Adipocyte (in vitro differentiated cells): Measurements from ENCODE around the gene HIGD1A.

Source experiments
- DNase-seq: peaks from one replicate; pipeline ENCODE4 v3.0.0-alpha.2; 2015; ENCODE audit warnings: low read depth
- H3K27me3 ChIP-seq: replicated peaks from 2 replicates; pipeline ENCODE4 v1.7.0; 2013; ENCODE audit warnings: mild to moderate bottlenecking, low read length, moderate library complexity; ENCODE audit not compliant: control insufficient read depth, insufficient read depth
- H3K36me3 ChIP-seq: 2 replicates; pipeline ENCODE4 v1.7.0; 2013; ENCODE audit warnings: low read length, mild to moderate bottlenecking, moderate library complexity; ENCODE audit not compliant: control insufficient read depth, insufficient read depth, severe bottlenecking
- H3K4me1 ChIP-seq: 2 replicates; pipeline ENCODE4 v1.7.0; 2013; ENCODE audit warnings: mild to moderate bottlenecking, low read length, moderate library complexity; ENCODE audit not compliant: control insufficient read depth, insufficient read depth
- H3K4me3 ChIP-seq: 2 replicates; pipeline ENCODE4 v1.7.0; 2013; ENCODE audit warnings: mild to moderate bottlenecking, low read length, moderate library complexity
- H3K9ac ChIP-seq: 2 replicates; pipeline ENCODE4 v1.7.0; 2013; ENCODE audit warnings: mild to moderate bottlenecking, low read length, moderate library complexity
- H3K9me3 ChIP-seq: 2 replicates; pipeline ENCODE4 v1.7.0; 2013; ENCODE audit warnings: mild to moderate bottlenecking, low read length, moderate library complexity; ENCODE audit not compliant: control insufficient read depth

The HIGD1A gene

DNA sequence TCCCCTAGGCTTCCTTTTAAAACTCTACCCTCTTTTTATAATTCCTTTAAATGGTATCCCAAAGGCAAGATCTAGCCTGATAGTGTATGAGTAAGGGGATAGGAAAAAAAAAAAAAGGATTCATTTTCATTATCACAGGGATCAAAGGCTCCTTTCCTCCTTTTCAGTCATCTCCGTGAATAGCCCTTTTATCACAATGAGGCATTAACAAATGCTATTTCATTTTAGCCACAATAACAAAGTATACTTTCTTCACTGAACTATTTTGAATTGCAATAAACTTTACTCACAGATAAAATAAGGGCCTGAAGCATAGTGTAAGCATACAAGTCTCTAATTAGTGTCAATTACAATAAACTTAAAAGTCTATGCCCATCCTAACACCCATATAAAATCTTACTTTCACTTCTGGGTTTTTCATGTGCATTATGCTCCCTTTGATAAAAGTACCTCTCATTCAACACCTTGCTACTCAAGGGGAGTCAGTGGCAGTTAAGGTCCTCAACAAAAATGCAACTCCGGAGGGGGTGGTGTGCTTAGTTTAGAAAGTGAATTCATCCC is 8.6 kb downstream of the HIGD1A start:
- Histone ChIP-seq H3K9me3 (no peaks in the 10 kb centered on the region), H3K4me1 (peaks cover 7% of the 10 kb centered on the region), H3K9ac (no peak overlapping the region), H3K27me3 (no peaks in the 10 kb centered on the region), H3K4me3 (no peak overlapping the region), H3K36me3 (peaks cover 37% of the 10 kb centered on the region)
- no peak for DNase-seq

DNA sequence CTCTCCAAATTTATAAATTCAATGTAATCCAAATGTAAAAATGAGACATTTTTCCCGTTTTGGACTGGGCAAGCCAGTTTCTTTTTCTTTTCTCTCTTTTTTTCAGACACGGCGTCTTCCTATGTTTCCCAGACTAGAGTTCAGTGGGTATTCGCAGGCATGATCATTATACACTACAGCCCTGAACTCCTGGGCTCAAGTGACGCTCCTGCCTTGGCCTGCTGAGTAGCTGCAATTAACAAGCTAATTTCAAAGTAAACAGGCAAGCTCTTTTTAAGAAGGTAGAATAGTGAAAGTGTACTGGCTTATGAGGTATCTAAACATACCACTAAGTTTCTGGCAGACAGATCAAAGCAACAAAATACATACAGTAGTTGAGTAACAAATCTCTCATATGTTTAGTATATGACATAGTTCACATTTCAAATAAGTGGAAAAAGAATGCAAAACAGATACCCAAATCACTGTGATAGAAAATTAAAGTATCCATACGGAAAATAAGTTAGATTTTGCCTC is 13.5 kb downstream of the HIGD1A start:
- no peak overlapping the region for H3K9ac ChIP-seq
- H3K4me1 ChIP-seq, result peaks cover 7% of the 10 kb centered on the region
- peaks cover 65% of the 10 kb centered on the region for H3K36me3 ChIP-seq
- no peaks in the 10 kb centered on the region for H3K9me3 ChIP-seq
- DNase-seq, result peak; percentile 13
- H3K27me3 ChIP-seq, result no peaks in the 10 kb centered on the region
- no peak overlapping the region for H3K4me3 ChIP-seq

DNA sequence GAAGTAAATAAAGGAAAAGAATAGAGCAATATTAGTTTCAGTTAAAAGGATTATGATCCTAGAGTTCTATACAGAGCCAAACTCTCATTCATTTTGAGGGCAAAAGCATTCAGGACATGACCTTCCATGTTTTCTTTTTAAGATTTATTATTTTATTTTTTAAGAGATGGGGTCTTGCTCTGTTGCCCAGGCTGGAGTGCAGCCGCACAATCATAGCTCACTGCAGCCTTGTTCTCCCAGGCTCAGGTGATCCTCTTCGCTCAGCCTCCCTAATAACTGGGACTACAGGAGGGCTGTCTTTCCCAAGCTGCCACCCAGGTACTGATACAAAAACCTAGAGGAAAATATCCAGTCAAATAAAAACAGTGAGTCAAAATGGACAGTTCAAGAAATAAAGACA is 17.7 kb downstream of the HIGD1A start:
- no peak overlapping the region for H3K4me3 ChIP-seq
- no peak for DNase-seq
- H3K4me1 ChIP-seq, result peaks cover 25% of the 10 kb centered on the region
- no peaks in the 10 kb centered on the region for H3K9me3 ChIP-seq
- no peak overlapping the region for H3K9ac ChIP-seq
- peaks cover 76% of the 10 kb centered on the region for H3K36me3 ChIP-seq
- no peaks in the 10 kb centered on the region for H3K27me3 ChIP-seq

DNA sequence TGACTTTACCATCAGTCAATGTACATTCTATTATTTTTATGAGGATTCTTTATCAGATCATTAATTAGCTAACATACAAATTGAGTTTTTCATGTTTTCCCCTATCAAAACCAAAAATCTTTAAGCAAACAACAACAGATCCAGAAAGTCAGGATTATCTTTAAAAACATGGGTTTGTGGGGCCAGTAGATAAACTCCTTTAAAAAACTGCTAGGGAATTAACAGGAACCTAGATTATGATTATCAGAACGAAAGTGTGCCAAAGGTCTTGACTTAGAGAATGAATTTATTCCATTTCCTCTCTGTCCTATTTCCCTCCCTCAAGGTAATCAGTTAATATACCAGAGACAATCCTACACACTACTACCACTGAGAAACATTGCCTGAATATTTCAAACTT is 18.1 kb downstream of the HIGD1A start:
- no peak overlapping the region for H3K4me3 ChIP-seq
- H3K27me3 ChIP-seq, result no peaks in the 10 kb centered on the region
- peaks cover 26% of the 10 kb centered on the region for H3K4me1 ChIP-seq
- H3K9ac ChIP-seq, result no peak overlapping the region
- H3K36me3 ChIP-seq, result peaks cover 74% of the 10 kb centered on the region
- no peak for DNase-seq
- no peaks in the 10 kb centered on the region for H3K9me3 ChIP-seq

DNA sequence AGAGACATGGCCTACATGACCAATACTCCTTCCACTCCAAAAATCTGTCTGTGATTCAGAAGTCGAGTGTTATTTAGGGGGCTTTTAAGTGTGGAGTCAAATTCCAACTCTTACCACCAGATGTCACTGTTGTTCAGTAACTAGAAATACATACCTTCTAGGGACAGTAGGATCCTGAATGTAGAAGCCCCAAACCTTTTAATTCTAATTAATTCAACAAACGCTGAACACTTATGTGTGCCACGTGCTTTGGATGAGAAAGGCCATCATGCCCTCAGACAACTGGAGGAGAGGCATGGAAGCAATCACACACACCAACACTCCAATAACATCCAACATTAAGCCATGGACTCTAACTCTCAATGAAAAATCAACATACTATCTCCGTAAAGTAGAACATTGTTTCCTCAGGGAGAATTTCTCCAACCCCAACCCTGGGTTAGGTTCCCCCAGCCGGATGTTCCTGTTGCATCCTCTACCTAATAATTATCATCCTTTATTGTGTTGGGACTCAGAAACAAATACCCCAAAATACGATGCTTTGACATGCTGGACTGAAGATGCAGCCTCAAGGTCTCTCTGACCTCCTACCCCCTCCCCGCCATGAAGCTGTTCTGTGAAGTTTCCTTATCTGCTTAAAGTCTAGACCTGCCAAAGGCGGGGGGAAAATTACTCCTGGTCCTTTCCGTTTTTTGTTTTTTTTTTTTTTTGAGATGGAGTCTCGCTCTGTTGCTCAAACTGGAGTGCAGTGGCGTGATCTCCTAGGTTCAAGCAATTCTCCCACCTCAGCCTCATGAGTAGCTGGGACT is 23.2 kb downstream of the HIGD1A start:
- H3K4me3 ChIP-seq, result no peak overlapping the region
- peak; percentile 92 for DNase-seq

DNA sequence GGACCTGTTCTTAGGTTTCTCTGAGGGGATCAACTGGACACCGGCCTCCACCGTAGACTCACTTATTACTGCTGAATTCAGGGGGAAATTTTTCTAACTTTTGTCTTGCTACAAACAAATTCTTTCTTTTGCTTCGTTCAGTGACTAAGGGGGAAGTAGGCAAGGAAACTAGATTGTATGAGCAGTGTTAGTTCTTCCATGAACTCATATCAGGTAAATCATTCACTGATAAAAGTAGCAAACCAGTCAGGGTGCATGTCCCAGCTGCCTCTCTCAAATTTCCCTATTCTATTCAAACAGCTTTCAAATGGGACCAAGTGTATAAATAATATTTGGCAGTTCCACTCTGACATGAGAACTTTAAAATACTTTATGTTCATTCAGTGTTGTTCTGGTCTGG is 23.9 kb downstream of the HIGD1A start:
- Histone ChIP-seq H3K4me1 (peaks cover 65% of the 10 kb centered on the region), H3K9ac (peak overlapping the region; percentile 85), H3K4me3 (no peak overlapping the region), H3K27me3 (no peaks in the 10 kb centered on the region), H3K36me3 (peaks cover 37% of the 10 kb centered on the region), H3K9me3 (no peaks in the 10 kb centered on the region)
- DNase-seq, result no peak

More for the DNA sequence above, 23.2 kb downstream of the HIGD1A start:
- Histone ChIP-seq H3K9ac (peak overlapping the region; percentile 85), H3K27me3 (no peaks in the 10 kb centered on the region), H3K9me3 (no peaks in the 10 kb centered on the region), H3K36me3 (peaks cover 44% of the 10 kb centered on the region), H3K4me1 (peaks cover 69% of the 10 kb centered on the region)

DNA sequence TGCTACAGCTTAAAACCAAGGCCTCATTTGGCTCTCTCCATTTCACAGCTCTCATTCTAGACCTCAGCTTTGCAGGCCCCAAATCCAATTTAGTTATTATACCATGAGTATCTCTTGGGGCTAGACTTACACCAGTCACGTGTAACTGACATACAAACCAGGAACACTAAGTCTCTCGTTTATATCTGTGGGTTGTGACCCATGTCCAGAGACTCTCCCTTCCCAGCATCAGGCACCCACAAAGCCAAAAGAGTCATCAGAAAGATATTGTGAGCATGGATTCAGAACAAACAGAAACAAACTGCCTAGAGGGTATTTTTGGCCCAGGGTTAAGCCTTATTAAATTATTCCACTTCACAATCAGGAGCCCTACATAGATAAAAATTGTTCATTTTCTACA is 25.6 kb downstream of the HIGD1A start:
- Histone ChIP-seq H3K9ac (peak overlapping the region; percentile 85), H3K4me1 (peaks cover 53% of the 10 kb centered on the region), H3K36me3 (peaks cover 24% of the 10 kb centered on the region), H3K4me3 (no peak overlapping the region), H3K27me3 (no peaks in the 10 kb centered on the region), H3K9me3 (no peaks in the 10 kb centered on the region)
- peak; percentile 44 for DNase-seq

DNA sequence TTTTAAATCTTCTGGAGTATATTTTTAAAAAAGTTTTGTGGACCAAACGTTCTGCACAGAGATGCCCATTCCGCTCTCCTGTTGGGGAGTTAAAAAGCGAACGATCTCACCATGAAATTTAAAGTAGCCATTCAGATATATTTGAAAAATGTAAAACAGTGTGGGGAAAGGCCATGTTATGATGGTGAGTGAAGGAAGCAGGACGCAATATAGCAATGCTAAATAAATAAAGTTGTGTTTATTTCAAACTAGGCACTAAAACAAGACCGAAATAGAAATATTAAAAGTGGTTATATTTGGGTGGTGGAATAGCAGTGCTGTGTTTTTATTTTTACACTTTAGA is 30.9 kb downstream of the HIGD1A start:
- H3K4me1 ChIP-seq, result peaks cover 30% of the 10 kb centered on the region
- H3K4me3 ChIP-seq, result peak overlapping the region; percentile 83
- no peak for DNase-seq
- H3K27me3 ChIP-seq, result no peaks in the 10 kb centered on the region
- H3K9me3 ChIP-seq, result no peaks in the 10 kb centered on the region
- H3K36me3 ChIP-seq, result no peaks in the 10 kb centered on the region
- H3K9ac ChIP-seq, result peak overlapping the region; percentile 90

DNA sequence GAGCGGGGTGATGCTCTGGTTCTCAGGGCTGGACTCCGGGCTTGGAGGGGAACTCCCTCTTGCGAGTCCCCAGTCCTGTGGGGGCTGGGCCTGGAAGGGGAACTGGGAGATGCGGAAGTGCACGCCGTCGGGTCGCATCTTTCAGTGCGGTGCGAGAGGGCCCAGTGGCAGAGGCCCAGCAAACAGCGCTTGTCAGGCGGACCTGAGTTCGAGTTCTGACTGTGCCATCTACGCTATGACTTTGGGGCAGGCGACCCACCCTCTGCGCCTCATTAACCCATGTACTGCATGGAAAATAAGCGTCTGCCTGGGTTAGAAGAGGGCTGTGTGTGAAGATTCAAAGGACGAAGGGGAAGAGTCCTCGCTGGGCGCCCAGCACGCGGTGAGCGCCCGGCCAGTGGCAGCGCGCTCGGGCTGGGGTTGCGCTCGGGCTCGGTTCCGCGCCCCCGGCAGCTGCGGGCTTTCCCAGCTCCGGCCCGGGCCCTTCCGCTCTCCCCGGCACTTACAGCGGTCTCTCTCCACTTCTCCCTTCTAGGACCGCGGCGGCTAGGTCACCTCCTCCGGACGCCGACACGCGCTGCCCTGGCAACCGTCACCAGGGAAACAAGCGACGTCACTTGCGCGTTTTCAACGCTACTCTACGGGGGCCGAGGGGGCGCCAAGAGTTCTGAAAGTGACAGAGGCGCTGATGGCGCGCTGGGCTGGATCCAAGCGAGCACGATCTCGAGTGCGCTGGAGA is 31.5 kb downstream of the HIGD1A start, which contains the start of gene CCDC13:
TSS of gene CCDC13 (minus strand) at position 584 of the 739 bp plus-strand sequence. CDS start 14,908 bp downstream, outside the sequence.
- Histone ChIP-seq H3K9ac (peak within 1 kb of the TSS; percentile 90), H3K4me1 (peaks cover 25% of the 10 kb centered on the region), H3K9me3 (no peaks in the 10 kb centered on the region), H3K4me3 (peak within 1 kb of the TSS; percentile 83), H3K27me3 (no peaks in the 10 kb centered on the region), H3K36me3 (no peaks in the 10 kb centered on the region)
- DNase-seq, result peak; percentile 96

DNA sequence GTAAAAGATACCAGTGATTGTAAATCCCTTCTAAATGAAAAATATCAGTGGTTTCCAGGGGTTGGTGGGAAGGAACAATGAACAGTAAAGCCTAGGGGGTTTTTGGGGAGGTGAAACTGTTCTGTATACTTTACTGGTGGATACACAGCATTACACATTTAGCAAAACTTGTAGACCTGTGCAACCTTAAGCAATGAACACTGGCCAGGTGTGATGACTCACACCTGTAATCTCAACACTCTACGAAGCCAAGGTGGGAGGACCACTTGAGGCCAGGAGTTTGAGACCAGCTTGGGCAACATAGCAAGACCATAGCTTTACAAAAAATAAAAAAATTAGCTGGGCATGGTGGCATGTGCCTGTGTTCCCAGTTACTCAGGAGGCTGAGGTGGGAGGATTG is 33.0 kb downstream of the HIGD1A start:
- H3K4me1 ChIP-seq, result peaks cover 10% of the 10 kb centered on the region
- H3K36me3 ChIP-seq, result no peaks in the 10 kb centered on the region
- no peaks in the 10 kb centered on the region for H3K27me3 ChIP-seq
- no peak for DNase-seq
- H3K9ac ChIP-seq, result no peak overlapping the region
- no peaks in the 10 kb centered on the region for H3K9me3 ChIP-seq
- H3K4me3 ChIP-seq, result no peak overlapping the region

DNA sequence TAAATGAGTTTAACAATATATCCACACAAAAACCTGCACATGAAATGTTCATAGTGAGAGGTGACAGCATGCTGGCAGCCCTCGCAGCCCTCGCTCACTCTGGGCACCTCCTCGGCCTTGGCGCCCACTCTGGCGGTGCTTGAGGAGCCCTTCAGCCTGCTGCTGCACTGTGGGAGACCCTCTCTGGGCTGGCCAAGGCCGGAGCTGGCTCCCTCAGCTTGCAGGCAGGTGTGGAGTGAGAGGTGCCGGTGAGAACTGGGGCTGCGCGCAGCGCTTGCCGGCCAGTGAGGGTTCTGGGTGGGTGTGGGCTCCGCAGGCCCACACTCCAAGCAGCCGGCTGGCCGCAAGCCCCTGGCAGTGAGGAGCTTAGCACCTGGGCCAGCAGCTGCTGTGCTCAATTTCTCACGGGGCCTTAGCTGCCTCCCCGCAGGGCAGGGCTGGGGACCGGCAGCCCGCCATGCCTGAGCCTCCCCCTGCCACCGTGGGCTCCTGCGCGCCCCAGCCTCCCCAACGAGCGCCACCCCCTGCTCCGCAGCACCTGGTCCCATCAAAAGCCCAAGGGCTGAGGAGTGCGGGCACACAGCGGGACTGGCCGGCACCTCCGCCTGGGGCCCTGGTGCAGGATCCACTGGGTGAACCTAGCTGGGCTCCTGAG is 34.7 kb downstream of the HIGD1A start:
- Histone ChIP-seq H3K36me3 (no peaks in the 10 kb centered on the region), H3K4me1 (peaks cover 12% of the 10 kb centered on the region), H3K9ac (no peak overlapping the region), H3K27me3 (no peaks in the 10 kb centered on the region), H3K9me3 (no peaks in the 10 kb centered on the region), H3K4me3 (no peak overlapping the region)
- DNase-seq, result no peak
